ENCODE measurements around the gene CDKAL1.

CDKAL1 gene

GRCh38 chr6:20805021-20805420 lies 270.8 kb downstream of the CDKAL1 start:
- no peak for TF ChIP-seq CTCF (IDR thresholded peaks at IDR 0.05; ENCODE audit: borderline replicate concordance, extremely low read depth, low read length, poor library complexity, severe bottlenecking)
- no peak for TF ChIP-seq EZH2 (IDR thresholded peaks at IDR 0.05; ENCODE audit: borderline replicate concordance, low read depth, low read length, severe bottlenecking)

GRCh38 chr6:20806669-20807068 lies 272.4 kb downstream of the CDKAL1 start:
- no peak overlapping the region for H3K4me2 ChIP-seq (ENCODE audit: insufficient read depth, low read length)
- no peaks in the 10 kb centered on the region for H3K36me3 ChIP-seq (ENCODE audit: insufficient read depth, low read length)
- ATAC-seq (ENCODE audit: insufficient read depth, low read depth) (no peak), DNase-seq (no peak)
- H3K9ac ChIP-seq (ENCODE audit: low read depth, low read length): no peak overlapping the region
- H3K9me3 ChIP-seq (ENCODE audit: insufficient read depth, low read length, severe bottlenecking): no peaks in the 10 kb centered on the region
- H3K27me3 ChIP-seq (ENCODE audit: insufficient read depth, low read length, poor library complexity): no peaks in the 10 kb centered on the region
- no peaks in the 10 kb centered on the region for H4K20me1 ChIP-seq (ENCODE audit: insufficient read depth, low read length)
- H3K4me3 ChIP-seq (ENCODE audit: low read depth in 1 of 2, low read length in 2 of 2): no peak overlapping the region
- no peak overlapping the region for H3K27ac ChIP-seq (ENCODE audit: low read length)
- H3K4me1 ChIP-seq (ENCODE audit: insufficient read depth, low read length): no peaks in the 10 kb centered on the region
- TF ChIP-seq EZH2 (IDR thresholded peaks at IDR 0.05; ENCODE audit: borderline replicate concordance, low read depth, low read length, severe bottlenecking): no peak
- TF ChIP-seq CTCF (IDR thresholded peaks at IDR 0.05; ENCODE audit: borderline replicate concordance, extremely low read depth, low read length, poor library complexity, severe bottlenecking): no peak
- H2AFZ ChIP-seq (ENCODE audit: low read depth, low read length): no peak overlapping the region
- H3K79me2 ChIP-seq (ENCODE audit: insufficient read depth, low read length): no peaks in the 10 kb centered on the region

More at GRCh38 chr6:20805021-20805420, 270.8 kb downstream of the CDKAL1 start:
- Histone ChIP-seq H3K4me2 (ENCODE audit: insufficient read depth, low read length) (no peak overlapping the region), H3K27ac (ENCODE audit: low read length) (no peak overlapping the region), H3K9ac (ENCODE audit: low read depth, low read length) (no peak overlapping the region), H4K20me1 (ENCODE audit: insufficient read depth, low read length) (no peaks in the 10 kb centered on the region), H2AFZ (ENCODE audit: low read depth, low read length) (no peak overlapping the region), H3K27me3 (ENCODE audit: insufficient read depth, low read length, poor library complexity) (no peaks in the 10 kb centered on the region), H3K9me3 (ENCODE audit: insufficient read depth, low read length, severe bottlenecking) (no peaks in the 10 kb centered on the region), H3K4me1 (ENCODE audit: insufficient read depth, low read length) (no peaks in the 10 kb centered on the region), H3K4me3 (ENCODE audit: low read depth in 1 of 2, low read length in 2 of 2) (no peak overlapping the region), H3K79me2 (ENCODE audit: insufficient read depth, low read length) (no peaks in the 10 kb centered on the region), H3K36me3 (ENCODE audit: insufficient read depth, low read length) (no peaks in the 10 kb centered on the region)
- no peak for ATAC-seq (ENCODE audit: insufficient read depth, low read depth)
- DNase-seq: no peak

GRCh38 chr6:20808439-20808838 lies 274.2 kb downstream of the CDKAL1 start:
- H3K4me2 ChIP-seq (ENCODE audit: insufficient read depth, low read length): no peak overlapping the region
- no peaks in the 10 kb centered on the region for H4K20me1 ChIP-seq (ENCODE audit: insufficient read depth, low read length)
- H3K4me1 ChIP-seq (ENCODE audit: insufficient read depth, low read length): no peaks in the 10 kb centered on the region
- H3K9ac ChIP-seq (ENCODE audit: low read depth, low read length): no peak overlapping the region
- ATAC-seq (ENCODE audit: insufficient read depth, low read depth) (no peak), DNase-seq (no peak)
- no peak for TF ChIP-seq CTCF (IDR thresholded peaks at IDR 0.05; ENCODE audit: borderline replicate concordance, extremely low read depth, low read length, poor library complexity, severe bottlenecking)
- no peak for TF ChIP-seq EZH2 (IDR thresholded peaks at IDR 0.05; ENCODE audit: borderline replicate concordance, low read depth, low read length, severe bottlenecking)
- no peak overlapping the region for H3K4me3 ChIP-seq (ENCODE audit: low read depth in 1 of 2, low read length in 2 of 2)
- H3K36me3 ChIP-seq (ENCODE audit: insufficient read depth, low read length): no peaks in the 10 kb centered on the region
- H2AFZ ChIP-seq (ENCODE audit: low read depth, low read length): no peak overlapping the region
- H3K9me3 ChIP-seq (ENCODE audit: insufficient read depth, low read length, severe bottlenecking): peaks cover 2% of the 10 kb centered on the region
- H3K27me3 ChIP-seq (ENCODE audit: insufficient read depth, low read length, poor library complexity): no peaks in the 10 kb centered on the region
- H3K79me2 ChIP-seq (ENCODE audit: insufficient read depth, low read length): no peaks in the 10 kb centered on the region
- no peak overlapping the region for H3K27ac ChIP-seq (ENCODE audit: low read length)

GRCh38 chr6:20808924-20809323 lies 274.7 kb downstream of the CDKAL1 start:
- no peak overlapping the region for H3K27ac ChIP-seq (ENCODE audit: low read length)
- peaks cover 2% of the 10 kb centered on the region for H3K9me3 ChIP-seq (ENCODE audit: insufficient read depth, low read length, severe bottlenecking)
- no peak for TF ChIP-seq EZH2 (IDR thresholded peaks at IDR 0.05; ENCODE audit: borderline replicate concordance, low read depth, low read length, severe bottlenecking)
- TF ChIP-seq CTCF (IDR thresholded peaks at IDR 0.05; ENCODE audit: borderline replicate concordance, extremely low read depth, low read length, poor library complexity, severe bottlenecking): no peak
- no peak overlapping the region for H3K4me2 ChIP-seq (ENCODE audit: insufficient read depth, low read length)
- H3K27me3 ChIP-seq (ENCODE audit: insufficient read depth, low read length, poor library complexity): no peaks in the 10 kb centered on the region
- H3K4me1 ChIP-seq (ENCODE audit: insufficient read depth, low read length): no peaks in the 10 kb centered on the region
- no peak overlapping the region for H2AFZ ChIP-seq (ENCODE audit: low read depth, low read length)
- H3K36me3 ChIP-seq (ENCODE audit: insufficient read depth, low read length): no peaks in the 10 kb centered on the region
- H3K9ac ChIP-seq (ENCODE audit: low read depth, low read length): no peak overlapping the region
- no peak for DNase-seq
- H4K20me1 ChIP-seq (ENCODE audit: insufficient read depth, low read length): no peaks in the 10 kb centered on the region
- no peak for ATAC-seq (ENCODE audit: insufficient read depth, low read depth)
- no peaks in the 10 kb centered on the region for H3K79me2 ChIP-seq (ENCODE audit: insufficient read depth, low read length)
- H3K4me3 ChIP-seq (ENCODE audit: low read depth in 1 of 2, low read length in 2 of 2): no peak overlapping the region

Measured in DND-41 (cell line).